Natural killer cell (primary cell): Measurements from ENCODE around the gene GRID1. TPM values are rescaled to one million over a fixed set of nuclear protein-coding genes. Genes with fewer than 3 reads are reported as not detected.

Source experiments
- ATAC-seq, 3 donors: fragments of 150-1000 bp in 2 of 3; fragments of 200-7000 bp in 1 of 3; cut with Tn5 transposase; 1 replicate in 1 of 3; 2 replicates in 2 of 3; pipeline ENCODE4 v1.10.0; 2021; ENCODE audit warnings: mild to moderate bottlenecking in 2 of 3, moderate library complexity in 2 of 3
- DNase-seq, 2 donors: peaks; one replicate each; pipeline versions ENCODE4 v3.0.0 to v3.0.0-alpha.2; 2013 to 2021; ENCODE audit warnings: mixed read lengths in 1 of 2
- H3K27ac ChIP-seq: one replicate; pipeline ENCODE4 v1.5.1; 2013; ENCODE audit warnings: mild to moderate bottlenecking, low read length
- H3K27me3 ChIP-seq: one replicate; pipeline ENCODE4 v1.6.1; 2013; ENCODE audit warnings: low read length; ENCODE audit not compliant: control insufficient read depth, insufficient read depth
- H3K36me3 ChIP-seq: one replicate; pipeline ENCODE4 v1.6.1; 2013; ENCODE audit warnings: low read length; ENCODE audit not compliant: control insufficient read depth, insufficient read depth
- H3K4me1 ChIP-seq: one replicate; pipeline ENCODE4 v1.6.1; 2013; ENCODE audit warnings: low read length; ENCODE audit not compliant: control insufficient read depth, insufficient read depth
- H3K4me3 ChIP-seq: one replicate; pipeline ENCODE4 v1.5.1; 2013; ENCODE audit warnings: low read length
- H3K9me3 ChIP-seq: one replicate; pipeline ENCODE4 v1.6.1; 2013; ENCODE audit warnings: low read length; ENCODE audit not compliant: control insufficient read depth, insufficient read depth
- H3K27ac Mint-ChIP-seq, 2 donors: one replicate each; pipeline ENCODE4 v1.8.0; 2022; ENCODE audit warnings: mild to moderate bottlenecking in 2 of 2, mixed read lengths in 2 of 2, moderate library complexity in 1 of 2
- H3K27me3 Mint-ChIP-seq, 2 donors: one replicate each; pipeline ENCODE4 v1.8.0; 2022; ENCODE audit warnings: low read depth in 2 of 2, mixed read lengths in 2 of 2
- H3K36me3 Mint-ChIP-seq: one replicate; pipeline ENCODE4 v1.8.0; 2022; ENCODE audit warnings: mixed read lengths
- H3K4me1 Mint-ChIP-seq, 2 donors: one replicate each; pipeline ENCODE4 v1.8.0; 2022; ENCODE audit warnings: mixed read lengths in 2 of 2
- H3K4me3 Mint-ChIP-seq: one replicate; pipeline ENCODE4 v1.8.0; 2022; ENCODE audit warnings: mild to moderate bottlenecking, moderate library complexity, mixed read lengths
- H3K9me3 Mint-ChIP-seq, 2 donors: one replicate each; pipeline ENCODE4 v1.8.0; 2022; ENCODE audit warnings: mixed read lengths in 2 of 2
- WGBS: methylation state at CpG from one replicate; pipeline ENCODE4 v1.1.7; 2013; ENCODE audit warnings: missing lambda C conversion rate; ENCODE audit not compliant: insufficient coverage; 5-methylcytosine and 5-hydroxymethylcytosine counted together
- intact Hi-C: fragments of 100-400 bp; cut with micrococcal nuclease; formaldehyde crosslinking; loops from one replicate; pipeline ENCODE4 v1.14.2; 2022
- total RNA-seq, 4 donors: library from RNA; stranded (reverse); fragments of 120-200 nt in 1 of 4; gene quantifications; one replicate each; pipeline versions ENCODE4 v1.2.3 to v1.2.4, GENCODE V29; 2013 to 2022
- TF ChIP-seq, protein P1 (sequence below): fragments of 200-600 bp; IDR thresholded peaks from one replicate; pipeline ENCODE4 v1.8.0; 2022; ENCODE audit warnings: antibody characterized with exemption

Gene GRID1
- total RNA-seq, 3 donors from 2014 or later (not counting 1 experiment from before 2014, with no cell fraction given), result not detected

DNA sequence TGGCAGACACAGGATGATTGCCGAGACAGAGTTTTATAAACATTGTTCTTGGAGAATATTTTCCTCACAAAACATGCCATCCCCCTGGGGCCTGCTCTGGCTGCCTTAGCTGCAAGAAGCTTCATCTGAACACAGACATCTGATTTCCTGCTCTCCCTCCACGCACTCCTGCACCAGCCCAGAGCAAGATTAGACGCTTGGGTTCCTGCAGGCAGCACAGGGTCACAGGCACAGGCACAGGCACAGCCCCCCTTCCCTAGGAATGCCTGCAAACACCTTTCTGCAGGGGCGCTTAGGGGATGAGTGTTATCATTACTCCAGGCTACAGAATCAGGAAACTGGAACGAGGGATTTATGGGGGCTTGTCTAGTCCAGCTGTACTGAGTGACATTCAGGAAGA is 450.3 kb downstream of the GRID1 start:
- Histone ChIP-seq H3K9me3 (no peaks in the 10 kb centered on the region), H3K36me3 (no peaks in the 10 kb centered on the region), H3K27ac (no peak overlapping the region), H3K4me1 (no peaks in the 10 kb centered on the region), H3K4me3 (no peak overlapping the region), H3K27me3 (no peaks in the 10 kb centered on the region)
- ATAC-seq (no peak), DNase-seq (no peak)
- intact Hi-C loops, result no loop called here
- H3K4me1 Mint-ChIP-seq, result no peaks in the 10 kb centered on the region
- H3K27ac Mint-ChIP-seq, result no peak overlapping the region
- H3K9me3 Mint-ChIP-seq, result no peaks in the 10 kb centered on the region
- no peak overlapping the region for H3K4me3 Mint-ChIP-seq
- H3K36me3 Mint-ChIP-seq, result no peaks in the 10 kb centered on the region
- no peaks in the 10 kb centered on the region for H3K27me3 Mint-ChIP-seq
- TF ChIP-seq, protein P1, sequence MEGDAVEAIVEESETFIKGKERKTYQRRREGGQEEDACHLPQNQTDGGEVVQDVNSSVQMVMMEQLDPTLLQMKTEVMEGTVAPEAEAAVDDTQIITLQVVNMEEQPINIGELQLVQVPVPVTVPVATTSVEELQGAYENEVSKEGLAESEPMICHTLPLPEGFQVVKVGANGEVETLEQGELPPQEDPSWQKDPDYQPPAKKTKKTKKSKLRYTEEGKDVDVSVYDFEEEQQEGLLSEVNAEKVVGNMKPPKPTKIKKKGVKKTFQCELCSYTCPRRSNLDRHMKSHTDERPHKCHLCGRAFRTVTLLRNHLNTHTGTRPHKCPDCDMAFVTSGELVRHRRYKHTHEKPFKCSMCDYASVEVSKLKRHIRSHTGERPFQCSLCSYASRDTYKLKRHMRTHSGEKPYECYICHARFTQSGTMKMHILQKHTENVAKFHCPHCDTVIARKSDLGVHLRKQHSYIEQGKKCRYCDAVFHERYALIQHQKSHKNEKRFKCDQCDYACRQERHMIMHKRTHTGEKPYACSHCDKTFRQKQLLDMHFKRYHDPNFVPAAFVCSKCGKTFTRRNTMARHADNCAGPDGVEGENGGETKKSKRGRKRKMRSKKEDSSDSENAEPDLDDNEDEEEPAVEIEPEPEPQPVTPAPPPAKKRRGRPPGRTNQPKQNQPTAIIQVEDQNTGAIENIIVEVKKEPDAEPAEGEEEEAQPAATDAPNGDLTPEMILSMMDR, result no peak
- WGBS, result 72% methylated on average over 5 of the region's 5 CpGs

DNA sequence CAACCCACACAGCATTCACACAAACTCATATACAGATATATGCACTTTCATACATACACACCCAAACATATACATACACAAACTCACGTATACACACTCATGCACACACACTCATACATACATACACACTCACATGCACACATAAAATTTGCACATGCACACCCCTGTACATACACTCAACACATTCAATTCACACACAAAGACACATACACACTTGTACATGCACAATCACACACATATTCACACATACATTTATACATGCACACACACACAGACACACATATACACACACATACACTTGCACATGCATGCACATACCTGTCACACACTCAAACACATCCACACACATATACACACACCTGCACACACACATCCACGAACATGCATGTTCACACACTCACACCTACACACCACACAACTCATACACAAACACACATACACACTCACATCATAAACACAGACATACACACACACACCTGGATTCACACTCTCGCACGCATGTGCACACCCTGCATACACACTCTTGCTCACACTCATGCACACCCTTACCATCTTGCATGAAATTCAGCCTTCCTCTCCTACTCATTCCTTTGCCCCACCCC is 451.2 kb downstream of the GRID1 start:
- H3K4me1 Mint-ChIP-seq, result no peaks in the 10 kb centered on the region
- no peaks in the 10 kb centered on the region for H3K36me3 Mint-ChIP-seq
- ATAC-seq, result no peak
- Histone ChIP-seq H3K4me1 (no peaks in the 10 kb centered on the region), H3K36me3 (no peaks in the 10 kb centered on the region), H3K9me3 (no peaks in the 10 kb centered on the region), H3K27me3 (no peaks in the 10 kb centered on the region), H3K4me3 (no peak overlapping the region), H3K27ac (no peak overlapping the region)
- H3K9me3 Mint-ChIP-seq, result no peaks in the 10 kb centered on the region
- no peak overlapping the region for H3K27ac Mint-ChIP-seq
- no peak overlapping the region for H3K4me3 Mint-ChIP-seq
- intact Hi-C loops, result no loop called here
- TF ChIP-seq, protein P1, result no peak
- 91% methylated on average over 4 of the region's 4 CpGs for WGBS
- no peak for DNase-seq
- H3K27me3 Mint-ChIP-seq, result no peaks in the 10 kb centered on the region

DNA sequence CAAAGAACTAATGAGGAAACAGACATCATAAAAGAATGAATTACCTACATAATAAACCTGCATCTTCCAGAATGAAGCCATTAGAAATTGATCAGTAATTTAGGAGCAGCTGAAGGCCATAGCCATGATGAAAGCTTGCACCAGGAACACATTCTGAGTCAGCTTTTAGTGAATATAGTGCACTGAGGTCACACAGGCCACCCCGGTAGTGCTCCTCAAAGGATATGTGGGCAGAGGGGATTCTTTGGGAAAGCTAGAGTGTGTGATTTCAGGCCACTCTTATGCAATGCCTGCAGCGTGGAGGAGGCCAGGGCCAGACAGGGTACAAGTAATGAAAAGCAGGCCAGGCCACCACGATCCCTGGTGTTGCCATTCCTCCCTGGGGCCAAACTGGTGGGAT is 451.9 kb downstream of the GRID1 start:
- Histone ChIP-seq H3K4me3 (no peak overlapping the region), H3K4me1 (no peaks in the 10 kb centered on the region), H3K27me3 (no peaks in the 10 kb centered on the region), H3K27ac (no peak overlapping the region), H3K9me3 (no peaks in the 10 kb centered on the region), H3K36me3 (no peaks in the 10 kb centered on the region)
- WGBS, result 91% methylated on average over 3 of the region's 3 CpGs
- DNase-seq (no peak), ATAC-seq (no peak)
- intact Hi-C loops, result no loop called here
- Mint-ChIP-seq H3K9me3 (no peaks in the 10 kb centered on the region), H3K36me3 (no peaks in the 10 kb centered on the region), H3K27me3 (no peaks in the 10 kb centered on the region), H3K27ac (no peak overlapping the region), H3K4me3 (no peak overlapping the region), H3K4me1 (no peaks in the 10 kb centered on the region)
- TF ChIP-seq, protein P1, result no peak

DNA sequence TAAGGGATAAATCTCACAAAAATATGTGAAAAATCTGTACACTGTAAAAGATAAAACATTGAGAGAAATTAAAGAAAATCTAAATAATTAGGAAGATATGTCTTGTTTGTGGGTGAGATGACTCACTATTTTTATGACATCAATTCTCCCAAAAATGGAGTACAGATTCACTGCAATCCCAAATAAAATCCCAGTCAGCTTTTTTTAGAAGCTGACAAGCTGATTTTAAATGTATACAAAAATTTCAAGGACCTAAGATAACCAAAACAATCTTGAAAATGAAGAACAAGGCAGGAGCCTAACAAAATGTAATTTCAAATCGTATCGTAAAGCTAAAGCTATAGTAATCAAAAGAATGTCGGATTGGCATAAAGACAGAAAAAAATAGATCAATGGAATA is 458.1 kb downstream of the GRID1 start:
- DNase-seq, result no peak
- H3K9me3 Mint-ChIP-seq, result no peaks in the 10 kb centered on the region

More for the DNA sequence above, 458.1 kb downstream of the GRID1 start:
- no peaks in the 10 kb centered on the region for H3K27me3 Mint-ChIP-seq
- WGBS, result 100% methylated on average over 3 of the region's 3 CpGs
- Histone ChIP-seq H3K9me3 (no peaks in the 10 kb centered on the region), H3K4me3 (no peak overlapping the region), H3K27ac (no peak overlapping the region), H3K4me1 (no peaks in the 10 kb centered on the region), H3K27me3 (no peaks in the 10 kb centered on the region), H3K36me3 (no peaks in the 10 kb centered on the region)
- H3K27ac Mint-ChIP-seq, result no peak overlapping the region
- intact Hi-C loops, result no loop called here
- no peaks in the 10 kb centered on the region for H3K4me1 Mint-ChIP-seq
- ATAC-seq, result no peak
- TF ChIP-seq, protein P1, result no peak
- H3K36me3 Mint-ChIP-seq, result no peaks in the 10 kb centered on the region
- H3K4me3 Mint-ChIP-seq, result no peak overlapping the region
